ENCODE measurements around the gene ELFN1. TPM values are rescaled to one million over a fixed set of nuclear protein-coding genes. Genes with fewer than 3 reads are reported as not detected.

The ELFN1 gene
- total and polyA plus RNA-seq, 10 of the 15 experiments (the other 5 are each of a cell fraction or from before 2014, with no cell fraction given): 0.04 TPM; not detected in 9

GRCh38 chr7:1769286-1770200 lies 99.5 kb downstream of the ELFN1 start:
- RAD21 ChIA-PET (ENCODE audit: unreplicated experiment): no interaction called here
- no peak overlapping the region for H3K9ac ChIP-seq (ENCODE audit: control insufficient read depth, insufficient read depth, low read length)
- H3K79me2 ChIP-seq (ENCODE audit: control insufficient read depth, insufficient read depth, low read length): no peaks in the 10 kb centered on the region
- H3K4me3 ChIP-seq: no peak overlapping the region
- no peaks in the 10 kb centered on the region for H3K27me3 ChIP-seq (replicated peaks in 1 of 2; ENCODE audit: control insufficient read depth in 2 of 2, insufficient read depth in 2 of 2, low read length in 1 of 2)
- H4K20me1 ChIP-seq (ENCODE audit: control insufficient read depth, insufficient read depth): no peaks in the 10 kb centered on the region
- ATAC-seq: no peak
- CTCF ChIA-PET: no interaction called here
- no peaks in the 10 kb centered on the region; the same call in 2 of the 3 replicates for H3K9me3 ChIP-seq (replicated peaks; ENCODE audit: control insufficient read depth, insufficient read depth, low read length)
- H3K4me1 ChIP-seq (ENCODE audit: control insufficient read depth, insufficient read depth, low read length): no peaks in the 10 kb centered on the region
- H3K36me3 ChIP-seq (ENCODE audit: control insufficient read depth in 2 of 2, insufficient read depth in 2 of 2, low read length in 1 of 2): no peaks in the 10 kb centered on the region
- H2AFZ ChIP-seq (ENCODE audit: control insufficient read depth, low read depth, low read length): no peak overlapping the region
- intact Hi-C loops (cut with micrococcal nuclease; ENCODE audit: unreplicated experiment) (no loop called here), in situ Hi-C loops (cut with MboI) (no loop called here)
- POLR2A ChIA-PET: no interaction called here
- 69% methylated on average over 54 of the region's 54 CpGs for WGBS (ENCODE audit: insufficient coverage, insufficient replicate concordance, low lambda C conversion rate, missing lambda C conversion rate)
- H3K4me2 ChIP-seq (ENCODE audit: control insufficient read depth, insufficient read depth): no peak overlapping the region
- BruUV-seq (replicated peaks): no TSS peak
- no peak for TF ChIP-seq RUNX3 (IDR thresholded peaks at IDR 0.05; ENCODE audit: low read length)
- no peak for TF ChIP-seq CEBPZ (IDR thresholded peaks at IDR 0.05; ENCODE audit: low read depth, low read length)
- no peak for TF ChIP-seq CHD4 (IDR thresholded peaks at IDR 0.05)
- TF ChIP-seq MTA2 (IDR thresholded peaks at IDR 0.05; ENCODE audit: low read depth): no peak
- TF ChIP-seq TBL1XR1 (IDR thresholded peaks at IDR 0.05; ENCODE audit: low read depth, low read length): no peak
- no peak for TF ChIP-seq WRNIP1 (IDR thresholded peaks at IDR 0.05; ENCODE audit: borderline replicate concordance, low read depth, low read length)
- no peak for TF ChIP-seq RAD21 (IDR thresholded peaks at IDR 0.05; ENCODE audit: insufficient read depth, low read depth, low read length)
- no peak for TF ChIP-seq STAT3 (IDR thresholded peaks at IDR 0.05; ENCODE audit: low read depth, low read length)
- TF ChIP-seq E2F8 (IDR thresholded peaks at IDR 0.05; ENCODE audit: low read depth, partially characterized antibody): no peak
- no peak for TF ChIP-seq NFIC (IDR thresholded peaks at IDR 0.05; ENCODE audit: low read depth, low read length)
- no peak for DNase-seq (ENCODE audit: low read depth, low spot score)
- SMC1A ChIA-PET (ENCODE audit: uncharacterized antibody, unreplicated experiment): no interaction called here
- no peak overlapping the region for H3K27ac ChIP-seq (ENCODE audit: control insufficient read depth, insufficient read depth)
- no peak for FAIRE-seq

Measured in GM12878 (cell line).